OCI-LY7 (cell line): ENCODE results near the gene PPP1R37. TPM values are rescaled to one million over a fixed set of nuclear protein-coding genes. Genes with fewer than 3 reads are reported as not detected.

ENCODE experiments used
- Bru-seq: library from RNA; stranded (reverse); fragments of 400-500 nt; gene quantifications from one replicate; lab custom pipeline; 2021; lab: Mats Ljungman, UMichigan
- BruChase-seq, 2 experiments: library from RNA; stranded (reverse); fragments of 400-500 nt; gene quantifications; one replicate each; lab custom pipeline; 2021; lab: Mats Ljungman, UMichigan
- BruUV-seq: library from RNA; stranded (reverse); fragments of 400-500 nt; replicated peaks from 2 replicates; lab custom pipeline; 2021; lab: Mats Ljungman, UMichigan
- CTCF ChIA-PET: fragments of 300-600 bp; sonication (Branson Sonifier 250); formaldehyde crosslinking; loops from one replicate; lab custom pipeline; 2022; ENCODE audit warnings: antibody characterized with exemption; ENCODE audit not compliant: unreplicated experiment; lab: Charles Lee
- POLR2A ChIA-PET: fragments of 300-600 bp; sonication (Branson Sonifier 250); formaldehyde crosslinking; loops from one replicate; lab custom pipeline; 2022; ENCODE audit warnings: antibody characterized with exemption; lab: Charles Lee
- DNase-seq: peaks from one replicate; pipeline ENCODE4 v3.0.0-alpha.2; 2015; ENCODE audit warnings: low spot score
- H2AFZ ChIP-seq: fragments of 200-600 bp; sonication (generic), shearing (Covaris generic); 2 replicates; pipeline ENCODE4 v1.6.1; 2014; ENCODE audit warnings: mild to moderate bottlenecking, antibody characterized with exemption, low read length, moderate library complexity
- H3K27ac ChIP-seq: fragments of 200-600 bp; sonication (generic); 2 replicates; pipeline ENCODE4 v1.5.1; 2014; ENCODE audit warnings: mixed run types, low read depth, mild to moderate bottlenecking, moderate library complexity, low read length, inconsistent platforms; ENCODE audit not compliant: poor library complexity, severe bottlenecking
- H3K36me3 ChIP-seq: fragments of 200-600 bp; sonication (generic); 2 replicates; pipeline ENCODE4 v1.6.1; 2014; ENCODE audit warnings: mild to moderate bottlenecking, antibody characterized with exemption, low read length, moderate library complexity, mixed read lengths; ENCODE audit not compliant: insufficient read depth
- H3K4me1 ChIP-seq: fragments of 200-600 bp; sonication (generic); 2 replicates; pipeline ENCODE4 v1.5.1; 2014; ENCODE audit warnings: mild to moderate bottlenecking, low read length; ENCODE audit not compliant: insufficient read depth, poor library complexity, severe bottlenecking
- H3K4me2 ChIP-seq: fragments of 200-600 bp; sonication (generic); 2 replicates; pipeline ENCODE4 v1.6.1; 2014; ENCODE audit warnings: mild to moderate bottlenecking, low read length
- H3K4me3 ChIP-seq: fragments of 200-600 bp; sonication (generic); 2 replicates; pipeline ENCODE4 v1.5.1; 2014; ENCODE audit warnings: mild to moderate bottlenecking, low read depth, low read length; ENCODE audit not compliant: poor library complexity, severe bottlenecking
- H3K79me2 ChIP-seq: fragments of 200-600 bp; sonication (generic); 2 replicates; pipeline ENCODE4 v1.6.1; 2016; ENCODE audit warnings: low read depth, mild to moderate bottlenecking, low read length, moderate library complexity, mixed read lengths; ENCODE audit not compliant: insufficient read depth
- H3K9me2 ChIP-seq: fragments of 200-600 bp; sonication (generic); 2 replicates; pipeline ENCODE4 v1.6.1; 2016; ENCODE audit warnings: mild to moderate bottlenecking, low read length, mixed read lengths; ENCODE audit not compliant: insufficient read depth
- H3K9me3 ChIP-seq: fragments of 200-600 bp; sonication (generic); 2 replicates; pipeline ENCODE4 v1.6.1; 2014; ENCODE audit warnings: mild to moderate bottlenecking, mixed run types, low read length, mixed read lengths
- H4K20me1 ChIP-seq: fragments of 200-600 bp; sonication (generic); 2 replicates; pipeline ENCODE4 v1.6.1; 2014; ENCODE audit warnings: mild to moderate bottlenecking, antibody characterized with exemption, low read length, moderate library complexity, mixed read lengths; ENCODE audit not compliant: insufficient read depth
- EZH2phosphoT487 ChIP-seq: fragments of 200-600 bp; sonication (generic); IDR thresholded peaks from 2 replicates; pipeline ENCODE4 v1.6.1; 2018; ENCODE audit warnings: low read depth, borderline replicate concordance, mild to moderate bottlenecking, mixed run types, antibody characterized with exemption, low read length, moderate library complexity, mixed read lengths
- intact Hi-C: fragments of 100-400 bp; cut with micrococcal nuclease; formaldehyde crosslinking; loops from one replicate; pipeline ENCODE4 v1.10.0; 2022; ENCODE audit not compliant: unreplicated experiment
- long read RNA-seq: library from polyadenylated mRNA; stranded (forward); transcript quantifications from one replicate; pipeline ENCODE4 v2.0.0, GENCODE V29; 2022
- total RNA-seq, 2 experiments: library from RNA; depleted of rRNA in 1 of 2; stranded (reverse); fragments of >200 nt in 1 of 2; shearing (Covaris generic) in 1 of 2; gene quantifications; 2 replicates each; pipeline ENCODE4 v1.2.3, GENCODE V29; 2014 to 2022
- TF ChIP-seq, protein P1 (sequence below): fragments of 200-600 bp; sonication (generic); conservative IDR thresholded peaks from 2 replicates; pipeline ENCODE4 v1.5.1; 2014; ENCODE audit warnings: mild to moderate bottlenecking, antibody characterized with exemption, low read length, moderate library complexity, mixed read lengths

PPP1R37 gene, protein sequence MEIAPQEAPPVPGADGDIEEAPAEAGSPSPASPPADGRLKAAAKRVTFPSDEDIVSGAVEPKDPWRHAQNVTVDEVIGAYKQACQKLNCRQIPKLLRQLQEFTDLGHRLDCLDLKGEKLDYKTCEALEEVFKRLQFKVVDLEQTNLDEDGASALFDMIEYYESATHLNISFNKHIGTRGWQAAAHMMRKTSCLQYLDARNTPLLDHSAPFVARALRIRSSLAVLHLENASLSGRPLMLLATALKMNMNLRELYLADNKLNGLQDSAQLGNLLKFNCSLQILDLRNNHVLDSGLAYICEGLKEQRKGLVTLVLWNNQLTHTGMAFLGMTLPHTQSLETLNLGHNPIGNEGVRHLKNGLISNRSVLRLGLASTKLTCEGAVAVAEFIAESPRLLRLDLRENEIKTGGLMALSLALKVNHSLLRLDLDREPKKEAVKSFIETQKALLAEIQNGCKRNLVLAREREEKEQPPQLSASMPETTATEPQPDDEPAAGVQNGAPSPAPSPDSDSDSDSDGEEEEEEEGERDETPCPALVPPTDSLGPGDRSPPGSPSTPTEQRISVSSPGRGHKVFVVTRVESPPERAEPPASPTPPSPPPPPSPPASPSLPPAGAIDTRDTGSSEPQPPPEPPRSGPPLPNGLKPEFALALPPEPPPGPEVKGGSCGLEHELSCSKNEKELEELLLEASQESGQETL
- total RNA-seq (2014; rRNA removed; shearing (Covaris generic)) (35.5 and 48.6 TPM in 2 replicates), total RNA-seq (2022) (24.7 and 27.7 TPM in 2 replicates), Bru-seq, nascent RNA (percentile 60 among the genes with signal in this experiment), BruChase-seq, experiment 1, labeled RNA remaining after a 6-hour chase (percentile 79 among the genes with signal in this experiment), BruChase-seq, experiment 2, labeled RNA remaining after a 2-hour chase (percentile 70 among the genes with signal in this experiment)
- long read RNA-seq, partial matches to known transcripts, result 1 of 8 reads
- long read RNA-seq, other reads (novel, unspliced or antisense), result 4 of 8 reads

DNA sequence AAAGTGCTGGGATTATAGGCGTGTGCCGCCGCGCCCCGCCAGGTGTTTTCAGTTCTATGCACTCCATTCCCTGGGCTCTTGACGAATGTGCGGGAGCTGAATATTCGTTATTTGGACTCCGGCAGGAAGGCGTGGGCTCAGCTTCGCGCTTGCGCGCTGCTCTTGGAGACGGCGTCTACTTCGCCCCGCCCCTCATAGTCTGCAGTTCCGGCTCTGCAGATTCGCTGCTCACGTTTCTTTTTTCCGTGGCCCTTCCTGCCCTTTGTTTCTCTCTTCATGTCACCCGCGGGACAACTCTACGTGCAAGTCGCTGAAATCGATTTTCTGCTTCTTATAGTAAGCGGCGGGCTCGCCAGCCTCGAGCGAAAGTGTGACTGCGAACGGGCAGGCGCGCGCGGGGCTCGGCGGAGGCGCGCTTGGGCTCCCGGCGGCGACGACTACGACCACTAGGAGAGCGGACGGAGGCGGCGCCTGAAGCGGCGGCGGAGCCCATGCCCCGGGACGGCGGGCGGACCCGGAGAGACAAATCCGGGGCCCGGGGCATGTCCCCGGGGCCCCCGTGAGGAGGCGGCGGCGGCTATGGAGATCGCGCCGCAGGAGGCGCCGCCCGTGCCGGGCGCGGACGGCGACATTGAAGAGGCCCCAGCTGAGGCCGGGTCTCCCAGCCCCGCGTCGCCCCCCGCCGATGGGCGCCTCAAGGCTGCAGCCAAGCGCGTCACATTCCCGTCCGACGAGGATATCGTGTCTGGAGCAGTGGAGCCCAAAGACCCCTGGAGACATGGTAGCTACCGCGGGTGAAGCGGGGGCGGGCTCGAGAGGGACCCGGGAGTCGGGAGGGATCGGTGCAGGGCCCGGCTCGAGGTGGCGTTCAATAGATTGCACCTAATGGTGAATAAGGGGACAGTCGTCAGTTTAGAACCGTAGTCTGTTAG is at the start of gene PPP1R37:
PPP1R37 (plus strand) TSS at position 433 of the 932 bp plus-strand sequence; CDS start at position 580, 147 bp downstream.
- BruUV-seq, result no TSS peak
- CTCF ChIA-PET, result interaction anchor here (1.2 kb wide), 1 partner anchor 38 kb away, joined by 3 read pairs; no protein-coding TSS in a partner anchor
- H3K36me3 ChIP-seq, result peaks cover 54% of the 10 kb centered on the region
- intact Hi-C loops, result loop anchor here (1.0 to 5.0 kb wide), 3 partner anchors 25 to 84 kb away; partner anchors contain the start of genes BLOC1S3 and TRAPPC6A
- peaks cover 63% of the 10 kb centered on the region for H3K79me2 ChIP-seq
- POLR2A ChIA-PET, result interaction anchor here (0.8 to 1.5 kb wide), 3 partner anchors 44 to 158 kb away, joined by 3 to 5 read pairs (median 4); partner anchors contain the start of gene MARK4
- H4K20me1 ChIP-seq, result peaks cover 13% of the 10 kb centered on the region
- no peaks in the 10 kb centered on the region for H3K9me3 ChIP-seq
- peak within 1 kb of the TSS; percentile 92 for H3K4me3 ChIP-seq
- peaks cover 34% of the 10 kb centered on the region for H3K4me1 ChIP-seq
- H3K27ac ChIP-seq, result peak within 1 kb of the TSS; percentile 71
- TF ChIP-seq, protein P1, sequence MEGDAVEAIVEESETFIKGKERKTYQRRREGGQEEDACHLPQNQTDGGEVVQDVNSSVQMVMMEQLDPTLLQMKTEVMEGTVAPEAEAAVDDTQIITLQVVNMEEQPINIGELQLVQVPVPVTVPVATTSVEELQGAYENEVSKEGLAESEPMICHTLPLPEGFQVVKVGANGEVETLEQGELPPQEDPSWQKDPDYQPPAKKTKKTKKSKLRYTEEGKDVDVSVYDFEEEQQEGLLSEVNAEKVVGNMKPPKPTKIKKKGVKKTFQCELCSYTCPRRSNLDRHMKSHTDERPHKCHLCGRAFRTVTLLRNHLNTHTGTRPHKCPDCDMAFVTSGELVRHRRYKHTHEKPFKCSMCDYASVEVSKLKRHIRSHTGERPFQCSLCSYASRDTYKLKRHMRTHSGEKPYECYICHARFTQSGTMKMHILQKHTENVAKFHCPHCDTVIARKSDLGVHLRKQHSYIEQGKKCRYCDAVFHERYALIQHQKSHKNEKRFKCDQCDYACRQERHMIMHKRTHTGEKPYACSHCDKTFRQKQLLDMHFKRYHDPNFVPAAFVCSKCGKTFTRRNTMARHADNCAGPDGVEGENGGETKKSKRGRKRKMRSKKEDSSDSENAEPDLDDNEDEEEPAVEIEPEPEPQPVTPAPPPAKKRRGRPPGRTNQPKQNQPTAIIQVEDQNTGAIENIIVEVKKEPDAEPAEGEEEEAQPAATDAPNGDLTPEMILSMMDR, result peak; percentile 55; the same call in 1 of the 2 replicates
- TF ChIP-seq EZH2phosphoT487, result no peak
- peak within 1 kb of the TSS; percentile 59; the same call in 1 of the 2 replicates for H2AFZ ChIP-seq
- no peaks in the 10 kb centered on the region for H3K9me2 ChIP-seq
- DNase-seq, result peak; percentile 99
- H3K4me2 ChIP-seq, result peak within 1 kb of the TSS; percentile 99

DNA sequence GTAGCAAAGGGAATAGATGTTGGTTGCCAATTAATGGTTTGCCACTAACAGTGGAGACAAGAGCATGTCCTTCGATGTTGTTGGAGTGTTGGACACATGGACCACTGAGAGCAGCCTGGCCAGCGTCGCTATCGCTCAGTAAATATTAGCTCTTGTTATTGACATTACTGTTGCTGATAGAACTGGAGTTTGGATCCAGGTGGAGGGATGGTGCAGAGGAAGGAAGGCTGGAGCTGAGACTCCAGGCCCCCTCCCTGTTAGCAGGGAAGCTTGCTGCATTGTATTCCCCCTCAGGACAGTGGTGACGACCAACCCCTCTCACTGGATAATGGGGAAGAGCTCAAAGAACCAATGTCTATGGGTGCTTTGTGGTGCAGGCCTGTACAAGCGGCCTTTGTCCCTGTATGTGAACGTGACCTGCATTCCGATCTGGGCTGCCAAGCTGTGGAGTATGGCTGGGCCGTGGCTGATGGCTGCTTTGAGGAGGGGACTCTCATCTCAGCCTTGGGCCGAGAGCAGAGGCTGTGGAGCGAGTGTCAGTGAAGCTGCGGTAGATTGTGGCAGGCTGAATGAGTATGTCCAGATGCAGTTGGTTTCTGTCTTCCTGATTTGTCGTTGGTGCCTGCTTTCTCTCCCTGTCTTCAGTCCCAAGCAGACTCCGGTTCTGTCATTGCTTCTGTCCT is 47.2 kb upstream of the PPP1R37 start:
- peaks cover 72% of the 10 kb centered on the region for H3K4me1 ChIP-seq
- no peaks in the 10 kb centered on the region for H3K9me2 ChIP-seq
- H3K4me3 ChIP-seq, result peak overlapping the region; percentile 60
- DNase-seq, result no peak
- peaks cover 4% of the 10 kb centered on the region; the same call in 1 of the 2 replicates for H4K20me1 ChIP-seq
- H3K79me2 ChIP-seq, result peaks cover 91% of the 10 kb centered on the region
- no TSS peak for BruUV-seq
- POLR2A ChIA-PET, result no interaction called here
- no peaks in the 10 kb centered on the region for H3K9me3 ChIP-seq
- H3K36me3 ChIP-seq, result peaks cover 86% of the 10 kb centered on the region
- CTCF ChIA-PET, result no interaction called here
- H3K27ac ChIP-seq, result peak overlapping the region; percentile 88
- TF ChIP-seq, protein P1, result no peak
- no peak for TF ChIP-seq EZH2phosphoT487
- peak overlapping the region; percentile 75 for H3K4me2 ChIP-seq
- intact Hi-C loops, result loop anchor here (2.0 kb wide), 1 partner anchor 29 kb away; no protein-coding TSS in a partner anchor
- H2AFZ ChIP-seq, result no peak overlapping the region
